ENCODE measurements around the gene CTDSP1. TPM values are rescaled to one million over a fixed set of nuclear protein-coding genes. Genes with fewer than 3 reads are reported as not detected.

The CTDSP1 gene
- polyA plus RNA-seq (ENCODE audit: insufficient read length in 4 of 4) = 100 to 1,000 TPM; 139 to 174 (median 150) TPM

- DNase-seq (ENCODE audit: low read depth in 4 of 4, low spot score in 3 of 4) = peak; percentile 90 to 98 (median 96)
These were observed at the start of gene CTDSP1 for GRCh38 chr2:218399391-218400166. CTDSP1 (plus strand) TSS chr2:218399868; CDS start chr2:218400091, 223 bp downstream.

- DNase-seq (ENCODE audit: low read depth in 4 of 4, low spot score in 3 of 4) = no peak
These were observed 45.6 kb upstream of the CTDSP1 start for GRCh38 chr2:218354045-218354444.

- DNase-seq (ENCODE audit: low read depth in 4 of 4, low spot score in 3 of 4) = no peak
These were observed 44.7 kb upstream of the CTDSP1 start for GRCh38 chr2:218354850-218355443.

- DNase-seq (ENCODE audit: low read depth in 4 of 4, low spot score in 3 of 4) = no peak
These were observed 42.2 kb upstream of the CTDSP1 start for GRCh38 chr2:218357236-218358177.

- no peak for DNase-seq (ENCODE audit: low read depth in 4 of 4, low spot score in 3 of 4)
These were observed 39.2 kb upstream of the CTDSP1 start for GRCh38 chr2:218360453-218360852.

GRCh38 chr2:218362606-218363005, 37.1 kb upstream of the CTDSP1 start:
- DNase-seq (ENCODE audit: low read depth in 4 of 4, low spot score in 3 of 4) = no peak

- no peak for DNase-seq (ENCODE audit: low read depth in 4 of 4, low spot score in 3 of 4)
These were observed 35.9 kb upstream of the CTDSP1 start for GRCh38 chr2:218363736-218364135.

GRCh38 chr2:218364196-218364595, 35.5 kb upstream of the CTDSP1 start:
- no peak for DNase-seq (ENCODE audit: low read depth in 4 of 4, low spot score in 3 of 4)

GRCh38 chr2:218366621-218367414, 32.9 kb upstream of the CTDSP1 start:
- no peak for DNase-seq (ENCODE audit: low read depth in 4 of 4, low spot score in 3 of 4)

GRCh38 chr2:218367415-218368149, 32.1 kb upstream of the CTDSP1 start:
- peak; percentile 79 to 83 (median 80) for DNase-seq (ENCODE audit: low read depth in 4 of 4, low spot score in 3 of 4)

GRCh38 chr2:218368150-218368528, 31.5 kb upstream of the CTDSP1 start:
- DNase-seq (ENCODE audit: low read depth in 4 of 4, low spot score in 3 of 4) = no peak

- DNase-seq (ENCODE audit: low read depth in 4 of 4, low spot score in 3 of 4) = no peak
These were observed 31.0 kb upstream of the CTDSP1 start for GRCh38 chr2:218368621-218369153.

- DNase-seq (ENCODE audit: low read depth in 4 of 4, low spot score in 3 of 4) = no peak
These were observed 30.3 kb upstream of the CTDSP1 start for GRCh38 chr2:218369330-218369729.

- no peak for DNase-seq (ENCODE audit: low read depth in 4 of 4, low spot score in 3 of 4)
These were observed 29.1 kb upstream of the CTDSP1 start for GRCh38 chr2:218370410-218371063.

- DNase-seq (ENCODE audit: low read depth in 4 of 4, low spot score in 3 of 4) = no peak
These were observed 27.7 kb upstream of the CTDSP1 start for GRCh38 chr2:218371983-218372350.

GRCh38 chr2:218374795-218375194, 24.9 kb upstream of the CTDSP1 start:
- DNase-seq (ENCODE audit: low read depth in 4 of 4, low spot score in 3 of 4) = no peak

- DNase-seq (ENCODE audit: low read depth in 4 of 4, low spot score in 3 of 4) = no peak
These were observed 24.5 kb upstream of the CTDSP1 start for GRCh38 chr2:218375212-218375611.

- DNase-seq (ENCODE audit: low read depth in 4 of 4, low spot score in 3 of 4) = no peak
These were observed 21.6 kb upstream of the CTDSP1 start for GRCh38 chr2:218378053-218378452.

GRCh38 chr2:218381916-218382366, 17.7 kb upstream of the CTDSP1 start, which contains the start of gene SLC11A1:
SLC11A1 (plus strand) TSS chr2:218382273; CDS start chr2:218382369, 96 bp downstream.
- DNase-seq (ENCODE audit: low read depth in 4 of 4, low spot score in 3 of 4) = no peak
